Stimulated activated CD4-positive, alpha-beta T cell treated with anti-CD3 and anti-CD28 coated beads, Interleukin-2, amount 100 ng/mL, for 4 hours (primary cell): ENCODE data around the gene EGR1.

Experiments used
- DNase-seq: peaks from one replicate; pipeline ENCODE4 v3.0.0-alpha.2; 2020; ENCODE audit warnings: low read depth

The EGR1 gene

DNA sequence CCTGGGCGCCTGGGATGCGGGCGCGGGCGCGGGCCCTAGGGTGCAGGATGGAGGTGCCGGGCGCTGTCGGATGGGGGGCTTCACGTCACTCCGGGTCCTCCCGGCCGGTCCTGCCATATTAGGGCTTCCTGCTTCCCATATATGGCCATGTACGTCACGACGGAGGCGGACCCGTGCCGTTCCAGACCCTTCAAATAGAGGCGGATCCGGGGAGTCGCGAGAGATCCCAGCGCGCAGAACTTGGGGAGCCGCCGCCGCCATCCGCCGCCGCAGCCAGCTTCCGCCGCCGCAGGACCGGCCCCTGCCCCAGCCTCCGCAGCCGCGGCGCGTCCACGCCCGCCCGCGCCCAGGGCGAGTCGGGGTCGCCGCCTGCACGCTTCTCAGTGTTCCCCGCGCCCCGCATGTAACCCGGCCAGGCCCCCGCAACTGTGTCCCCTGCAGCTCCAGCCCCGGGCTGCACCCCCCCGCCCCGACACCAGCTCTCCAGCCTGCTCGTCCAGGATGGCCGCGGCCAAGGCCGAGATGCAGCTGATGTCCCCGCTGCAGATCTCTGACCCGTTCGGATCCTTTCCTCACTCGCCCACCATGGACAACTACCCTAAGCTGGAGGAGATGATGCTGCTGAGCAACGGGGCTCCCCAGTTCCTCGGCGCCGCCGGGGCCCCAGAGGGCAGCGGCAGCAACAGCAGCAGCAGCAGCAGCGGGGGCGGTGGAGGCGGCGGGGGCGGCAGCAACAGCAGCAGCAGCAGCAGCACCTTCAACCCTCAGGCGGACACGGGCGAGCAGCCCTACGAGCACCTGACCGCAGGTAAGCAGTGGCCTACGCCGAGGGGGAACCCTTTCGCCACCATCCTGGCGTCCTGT is at the start of gene EGR1:
Gene EGR1 (plus strand): TSS at position 219 of the 864 bp plus-strand sequence. CDS start 283 bp downstream, at position 502.
- DNase-seq = peak; percentile 95

DNA sequence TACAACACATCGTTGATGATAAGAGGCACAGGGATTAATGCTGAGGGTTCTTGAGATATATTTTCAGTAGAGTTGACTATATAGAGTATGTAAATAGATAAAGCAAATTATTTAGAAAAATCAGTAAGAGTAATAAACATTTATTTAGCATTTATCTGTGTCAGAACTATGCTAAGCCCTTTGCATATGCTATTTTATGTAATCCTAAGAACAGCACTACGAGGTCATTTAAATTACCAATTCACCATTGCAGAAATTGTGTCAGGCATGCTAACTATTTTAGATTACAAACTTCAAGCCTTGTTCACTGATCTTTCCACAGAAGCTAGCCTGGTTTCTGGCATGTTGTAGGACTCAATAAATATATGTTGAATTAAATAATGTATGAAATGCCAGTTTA is 46.8 kb upstream of the EGR1 start:
- no peak for DNase-seq

DNA sequence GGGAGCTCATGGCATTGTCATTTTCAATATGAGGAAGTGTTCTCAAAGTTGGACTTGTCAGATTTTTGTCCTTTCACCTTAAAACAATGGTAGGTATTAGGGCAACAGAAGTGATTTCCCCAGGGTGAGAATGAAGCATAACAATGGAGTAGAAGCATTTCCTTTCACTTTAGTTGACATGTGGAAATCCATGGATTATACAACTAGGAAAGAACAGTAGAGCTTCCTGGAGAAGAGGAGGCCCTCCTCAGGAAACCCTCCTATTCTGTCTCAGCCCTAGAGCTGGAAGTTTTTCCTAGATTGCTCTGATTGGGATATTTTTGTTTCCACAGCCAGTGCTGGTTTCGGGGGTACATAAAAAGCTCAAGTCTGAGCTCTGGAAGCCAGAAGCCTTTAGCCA is 40.2 kb upstream of the EGR1 start:
- no peak for DNase-seq

DNA sequence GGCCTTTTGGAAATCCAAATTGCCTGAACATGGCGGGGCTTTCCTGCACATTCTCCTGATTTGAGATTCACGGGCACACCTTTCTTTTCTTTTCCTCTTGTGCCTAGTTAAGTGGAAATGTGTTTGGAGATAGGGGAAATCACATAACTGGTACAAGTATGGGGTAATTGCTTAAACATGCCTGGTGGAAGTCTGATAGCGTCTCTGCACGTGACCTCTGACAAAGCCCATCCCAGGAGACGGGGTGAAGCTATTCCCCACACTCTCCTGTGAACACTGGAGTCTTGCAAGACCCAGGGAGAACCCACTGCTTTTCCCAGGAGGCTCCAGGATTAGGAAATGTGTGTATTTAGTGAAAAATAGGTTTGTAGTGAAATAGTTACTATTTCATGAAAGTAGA is 29.3 kb upstream of the EGR1 start:
- DNase-seq = no peak

DNA sequence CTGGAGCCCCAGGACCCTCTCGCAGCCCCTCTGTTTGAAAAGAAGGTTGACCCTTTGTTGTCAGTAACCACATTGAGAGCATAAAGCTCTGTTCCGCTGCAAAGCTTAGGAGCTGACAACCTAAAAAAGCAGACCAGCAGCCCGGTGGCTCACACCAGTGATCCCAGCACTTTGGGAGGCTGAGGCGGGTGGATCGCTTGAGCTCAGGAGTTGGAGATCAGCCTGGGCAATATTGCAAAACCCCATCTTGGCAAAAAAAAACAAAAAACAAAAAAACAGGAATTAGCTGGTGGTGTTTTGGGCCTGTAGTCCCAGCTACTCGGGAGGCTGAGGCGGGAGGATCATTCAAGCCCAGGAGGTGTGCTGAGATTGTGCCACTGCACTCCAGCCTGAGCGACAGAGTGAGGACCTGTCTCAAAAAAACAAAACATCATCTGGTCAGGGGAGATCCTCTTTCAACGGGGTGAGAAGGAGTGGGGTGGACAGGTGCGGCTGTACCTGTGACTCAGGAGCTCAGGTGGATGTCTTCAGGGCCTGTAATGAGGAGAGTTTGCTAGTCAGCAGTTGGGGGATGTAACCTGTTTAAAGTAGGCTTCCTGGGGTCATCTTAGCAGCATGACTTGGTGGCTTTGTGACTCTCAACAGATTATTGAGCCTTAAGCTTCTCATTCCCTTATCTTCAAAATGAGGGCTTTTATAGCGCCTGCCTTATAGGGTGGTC is 27.1 kb upstream of the EGR1 start:
- DNase-seq = no peak

DNA sequence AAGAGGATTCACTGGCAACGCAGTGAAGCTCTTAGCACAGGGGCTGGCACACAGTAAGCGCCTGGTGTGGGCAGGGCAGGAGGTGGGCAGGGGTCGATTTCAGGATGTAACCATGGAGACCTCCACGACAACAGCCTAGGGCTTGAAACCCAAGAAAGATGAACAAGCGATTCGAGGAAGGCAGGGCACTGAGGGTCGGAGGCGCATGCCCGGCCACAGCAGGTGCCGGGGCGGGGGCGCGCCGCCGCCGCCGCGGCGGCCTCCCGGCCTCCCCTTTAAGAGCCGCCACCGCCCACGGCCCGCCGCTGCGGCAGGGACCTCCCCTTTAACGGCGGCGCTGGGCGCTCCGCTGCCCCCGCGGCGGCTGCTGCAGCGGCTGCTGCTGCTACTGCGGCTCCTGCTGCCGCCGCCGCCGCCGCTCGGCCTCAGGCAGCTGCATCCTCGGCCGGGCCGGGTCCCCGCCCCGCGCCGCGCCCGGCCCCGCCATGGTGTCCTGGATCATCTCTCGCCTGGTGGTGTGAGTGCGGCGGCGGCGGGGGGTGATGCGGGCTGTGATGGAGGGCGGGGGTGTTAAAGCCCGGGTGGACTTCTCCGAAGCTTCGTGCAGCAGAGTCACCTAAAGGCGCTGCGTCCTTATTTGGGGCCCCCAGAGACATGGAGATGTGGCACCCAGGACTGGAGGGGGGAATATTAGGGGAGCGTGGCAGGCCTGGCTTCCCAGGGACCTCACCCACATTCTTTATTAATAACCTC is 26.4 kb upstream of the EGR1 start, which contains the start of gene REEP2:
Gene REEP2 (plus strand): TSS at position 334 of the 753 bp plus-strand sequence. CDS start 152 bp downstream, at position 486.
- peak; percentile 54 for DNase-seq

DNA sequence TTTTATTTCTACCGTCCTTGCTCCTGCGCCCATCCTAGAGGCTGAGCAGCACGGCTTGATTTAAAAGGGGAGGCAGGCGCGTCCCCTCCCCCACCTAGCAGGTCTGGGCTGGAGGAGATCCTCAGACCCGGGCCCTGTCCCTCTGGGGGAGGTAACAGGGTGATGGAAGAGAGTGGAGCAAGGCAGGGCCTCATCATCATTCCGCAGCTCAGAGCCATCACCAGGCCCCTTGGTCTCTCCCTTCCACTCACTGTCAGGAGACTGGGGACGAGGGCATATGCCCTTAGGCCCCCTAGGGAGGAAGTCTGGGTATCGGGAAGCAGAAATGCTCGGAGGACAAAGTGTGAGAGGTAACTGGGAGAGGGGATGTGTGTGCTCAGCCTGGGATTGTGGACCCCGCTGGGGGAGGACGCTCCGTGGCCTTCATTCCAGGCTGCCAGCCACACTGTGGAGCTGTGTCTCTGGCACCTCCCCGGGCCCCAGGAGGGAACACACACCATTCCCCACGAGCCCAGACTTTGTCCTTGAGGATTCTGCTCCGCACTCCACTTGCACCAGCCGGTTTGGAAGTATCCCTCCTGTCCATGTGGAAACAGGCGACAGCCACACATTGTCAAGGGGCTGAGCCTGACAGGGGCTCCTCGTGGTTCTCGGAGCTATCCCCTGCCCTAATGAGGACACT is 25.7 kb upstream of the EGR1 start:
- no peak for DNase-seq

DNA sequence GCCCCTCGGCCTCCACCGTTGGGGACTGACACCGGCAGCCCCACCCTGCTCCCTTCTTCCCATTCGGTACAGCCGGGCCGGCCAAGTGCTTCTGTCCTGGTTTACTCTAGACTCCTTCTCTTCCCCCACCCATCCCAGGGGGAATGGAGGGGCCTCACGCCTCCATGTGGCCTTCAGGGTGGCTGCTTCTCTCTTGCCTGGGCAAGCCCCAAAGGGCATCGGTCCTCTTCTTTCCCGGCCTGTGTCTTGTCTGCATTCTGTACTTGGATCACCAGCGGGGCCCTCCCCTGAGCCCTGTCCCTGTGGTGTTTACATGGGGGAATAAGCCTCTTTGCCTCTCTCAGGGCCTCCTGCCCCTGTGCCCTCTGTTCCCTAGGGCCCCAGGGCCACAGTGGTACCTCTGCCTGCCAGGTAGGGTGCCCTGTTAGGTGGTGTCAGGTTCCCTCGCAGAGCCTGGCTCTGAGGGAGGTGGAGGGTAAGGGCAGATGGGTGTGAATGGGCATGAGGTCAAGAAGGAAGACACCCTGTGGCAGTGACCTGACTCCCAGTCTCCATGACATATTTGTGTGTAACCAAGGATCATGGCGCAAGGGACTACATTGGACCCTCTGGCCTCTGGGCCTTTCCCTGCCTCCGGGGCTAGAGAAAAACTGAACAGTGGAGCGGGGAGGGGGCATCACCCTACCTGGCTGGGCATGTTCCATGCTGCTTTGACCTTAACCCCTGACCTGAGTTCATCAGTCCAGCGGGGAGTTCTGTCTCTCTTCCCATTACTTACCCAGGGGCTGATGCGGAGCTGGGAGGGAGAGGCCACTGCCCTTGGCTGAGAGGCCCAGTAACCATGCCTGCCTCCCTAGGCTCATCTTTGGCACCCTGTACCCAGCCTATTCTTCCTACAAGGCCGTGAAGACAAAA is 24.9 kb upstream of the EGR1 start:
- DNase-seq = no peak

DNA sequence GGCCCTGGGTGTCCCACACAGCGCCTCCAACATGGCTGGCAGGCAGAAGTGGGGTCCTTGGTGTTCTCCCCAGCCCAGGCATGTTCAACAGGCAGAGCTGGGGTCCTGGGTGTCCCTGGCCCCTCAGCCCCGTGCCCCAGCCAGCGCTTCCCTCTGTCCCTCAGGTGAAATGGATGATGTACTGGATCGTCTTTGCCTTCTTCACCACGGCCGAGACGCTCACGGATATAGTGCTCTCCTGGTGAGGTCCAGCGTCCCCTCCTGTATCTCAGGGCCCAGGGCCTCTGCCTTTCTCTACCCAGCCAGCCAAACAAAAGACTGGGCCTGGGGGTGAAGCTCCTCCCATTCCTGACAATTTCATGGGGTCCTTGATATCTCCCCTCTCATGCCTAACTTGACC is 24.1 kb upstream of the EGR1 start:
- no peak for DNase-seq

DNA sequence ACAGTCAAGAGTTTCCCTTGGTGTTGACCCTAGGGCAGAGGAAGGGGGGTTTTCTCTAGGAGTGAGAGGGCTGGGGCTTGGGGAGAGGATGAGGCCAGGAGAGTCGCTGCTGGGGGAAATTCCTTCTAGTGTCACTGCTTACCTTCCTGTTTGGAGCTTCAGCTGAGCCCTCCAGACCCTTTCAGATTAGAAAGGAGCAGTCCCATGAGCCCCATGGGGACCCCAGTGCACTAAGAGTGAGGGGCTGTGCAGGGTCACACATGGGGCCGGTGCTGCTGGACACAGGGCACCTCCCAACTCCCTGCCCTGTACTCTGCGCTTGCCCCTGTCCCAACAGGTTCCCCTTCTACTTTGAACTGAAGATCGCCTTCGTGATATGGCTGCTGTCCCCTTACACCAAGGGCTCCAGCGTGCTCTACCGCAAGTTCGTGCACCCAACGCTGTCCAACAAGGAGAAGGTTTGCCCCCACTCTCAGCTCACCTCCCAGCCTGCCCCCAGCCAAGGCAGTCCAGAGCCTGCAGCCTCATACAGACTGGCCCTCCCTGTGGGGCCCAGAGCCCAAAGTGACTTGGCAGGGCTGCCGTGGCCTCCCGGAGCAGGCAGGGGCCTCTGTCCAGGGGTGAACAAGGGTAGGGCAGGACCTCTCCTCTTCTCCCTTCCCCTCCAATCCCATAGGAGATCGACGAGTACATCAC is 21.1 kb upstream of the EGR1 start:
- DNase-seq = no peak

DNA sequence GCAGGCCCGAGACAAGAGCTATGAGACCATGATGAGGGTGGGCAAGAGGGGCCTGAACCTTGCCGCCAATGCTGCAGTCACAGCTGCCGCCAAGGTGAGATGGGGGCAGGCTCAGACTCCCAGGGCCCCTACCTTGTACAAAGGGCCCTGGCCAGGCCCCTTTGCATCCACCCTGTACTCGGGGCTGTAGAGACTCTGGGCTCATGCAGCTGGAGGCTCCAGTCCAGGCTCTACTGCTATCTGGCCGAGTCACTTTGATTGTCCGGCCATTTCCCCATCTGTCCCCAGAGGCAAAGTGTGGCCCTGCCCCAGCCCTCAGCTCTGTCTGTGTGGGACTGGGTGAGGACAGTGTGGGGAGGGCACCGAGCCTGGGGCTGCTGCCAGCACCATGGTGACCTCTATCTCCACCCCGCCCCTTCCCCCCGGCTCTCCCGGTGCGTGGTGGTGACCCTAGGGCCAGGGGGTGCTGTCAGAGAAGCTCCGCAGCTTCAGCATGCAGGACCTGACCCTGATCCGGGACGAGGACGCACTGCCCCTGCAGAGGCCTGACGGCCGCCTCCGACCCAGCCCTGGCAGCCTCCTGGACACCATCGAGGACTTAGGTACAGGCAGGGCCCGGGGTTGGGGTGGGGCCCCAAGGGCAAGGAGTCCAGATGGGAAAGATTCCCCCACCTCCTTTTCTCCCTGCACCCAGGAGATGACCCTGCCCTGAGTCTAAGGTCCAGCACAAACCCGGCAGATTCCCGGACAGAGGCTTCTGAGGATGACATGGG is 20.3 kb upstream of the EGR1 start:
- no peak for DNase-seq

DNA sequence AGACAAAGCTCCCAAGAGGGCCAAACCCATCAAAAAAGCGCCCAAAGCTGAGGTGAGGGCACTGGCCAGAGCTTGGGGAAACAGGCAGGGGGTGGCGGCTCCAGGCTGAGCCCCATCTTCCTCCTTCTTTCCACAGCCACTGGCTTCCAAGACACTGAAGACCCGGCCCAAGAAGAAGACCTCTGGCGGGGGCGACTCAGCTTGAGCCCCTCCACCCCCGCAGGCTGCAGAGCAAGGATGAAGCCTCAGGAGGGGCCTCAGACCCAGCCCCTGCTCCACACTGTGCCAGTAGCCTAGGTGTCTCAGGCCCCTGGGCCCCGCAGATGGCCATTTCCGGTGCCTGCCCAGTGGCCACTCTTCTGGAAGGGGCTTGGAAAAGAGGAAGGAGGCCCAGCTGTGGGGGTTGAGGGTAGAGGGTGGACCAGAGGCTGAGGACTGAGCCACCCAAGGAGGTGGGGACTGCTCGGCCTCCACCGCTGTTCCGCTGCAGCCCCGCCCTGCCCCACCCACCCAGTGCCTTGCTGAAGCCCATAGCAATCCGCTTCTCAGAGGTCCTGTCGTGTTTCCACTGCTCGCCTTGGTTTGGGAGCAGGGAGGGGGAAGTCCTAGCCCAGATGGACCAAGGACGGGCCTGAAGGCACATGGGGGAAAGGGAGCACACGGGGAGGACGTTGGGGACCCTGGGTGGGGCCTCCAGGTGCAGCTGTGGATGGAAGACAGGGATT is 19.6 kb upstream of the EGR1 start:
- no peak for DNase-seq

DNA sequence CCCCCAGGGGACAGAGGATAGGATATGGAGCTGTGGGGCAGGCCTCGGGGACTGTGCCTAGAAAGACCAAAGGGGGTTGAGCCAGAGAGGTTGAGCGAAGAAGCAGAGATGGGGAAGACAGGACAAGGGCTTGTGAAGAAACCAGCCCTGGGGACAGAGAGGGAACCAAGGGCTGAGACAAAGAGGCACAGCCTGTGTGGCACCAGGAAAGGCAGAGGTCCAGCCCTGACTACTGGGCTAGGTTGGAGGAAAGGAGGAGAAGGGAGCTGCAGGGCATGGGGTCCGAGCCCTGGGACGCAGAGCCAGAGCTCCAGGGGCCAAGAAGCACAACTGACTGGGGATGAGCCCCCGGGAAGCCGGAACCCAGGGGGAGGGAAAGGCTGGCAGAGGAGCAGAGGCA is 17.2 kb upstream of the EGR1 start:
- DNase-seq = no peak

DNA sequence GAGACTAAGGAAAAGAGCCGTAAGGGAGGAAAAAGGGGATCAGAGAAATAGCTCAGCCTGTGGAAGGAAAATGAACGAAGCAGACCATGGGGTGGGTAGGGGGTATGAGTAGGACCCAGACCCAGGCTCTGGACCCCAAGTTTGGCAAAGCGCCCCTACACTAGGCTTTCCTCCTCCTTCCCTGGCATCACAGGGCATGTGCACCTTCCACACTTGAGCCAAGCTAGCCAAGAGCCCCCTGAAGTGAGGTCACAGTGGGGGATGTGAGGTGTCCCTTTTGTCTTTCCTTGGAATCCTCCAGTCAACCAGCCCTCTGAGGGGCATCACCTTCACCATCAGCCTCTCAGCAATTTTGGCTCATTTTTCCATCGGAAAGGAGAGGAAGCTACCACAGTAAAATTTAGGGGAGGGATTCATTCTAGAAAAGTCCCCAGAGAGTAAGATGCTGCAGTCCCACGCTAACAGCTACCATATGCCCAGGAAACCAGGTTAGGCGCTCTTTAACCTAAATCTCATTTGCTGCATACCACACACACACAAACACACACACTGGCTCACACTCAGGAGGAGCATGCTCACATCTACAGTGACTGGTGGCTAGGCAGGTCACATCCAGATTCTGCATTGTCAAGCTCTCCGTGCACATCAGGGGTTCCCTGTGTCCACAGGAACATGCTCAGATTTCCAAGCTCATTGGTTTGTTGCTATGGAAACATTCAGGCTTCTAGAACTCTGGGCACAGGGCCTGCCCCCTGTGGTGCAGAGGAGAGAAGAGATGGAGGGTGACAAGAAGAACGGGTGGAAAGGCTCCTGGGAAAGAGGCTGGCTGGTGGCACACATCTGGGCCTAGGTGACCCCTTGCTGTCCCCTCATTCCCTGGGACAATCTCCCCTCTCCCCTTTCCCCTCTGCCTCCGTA is 16.5 kb upstream of the EGR1 start:
- DNase-seq = no peak

DNA sequence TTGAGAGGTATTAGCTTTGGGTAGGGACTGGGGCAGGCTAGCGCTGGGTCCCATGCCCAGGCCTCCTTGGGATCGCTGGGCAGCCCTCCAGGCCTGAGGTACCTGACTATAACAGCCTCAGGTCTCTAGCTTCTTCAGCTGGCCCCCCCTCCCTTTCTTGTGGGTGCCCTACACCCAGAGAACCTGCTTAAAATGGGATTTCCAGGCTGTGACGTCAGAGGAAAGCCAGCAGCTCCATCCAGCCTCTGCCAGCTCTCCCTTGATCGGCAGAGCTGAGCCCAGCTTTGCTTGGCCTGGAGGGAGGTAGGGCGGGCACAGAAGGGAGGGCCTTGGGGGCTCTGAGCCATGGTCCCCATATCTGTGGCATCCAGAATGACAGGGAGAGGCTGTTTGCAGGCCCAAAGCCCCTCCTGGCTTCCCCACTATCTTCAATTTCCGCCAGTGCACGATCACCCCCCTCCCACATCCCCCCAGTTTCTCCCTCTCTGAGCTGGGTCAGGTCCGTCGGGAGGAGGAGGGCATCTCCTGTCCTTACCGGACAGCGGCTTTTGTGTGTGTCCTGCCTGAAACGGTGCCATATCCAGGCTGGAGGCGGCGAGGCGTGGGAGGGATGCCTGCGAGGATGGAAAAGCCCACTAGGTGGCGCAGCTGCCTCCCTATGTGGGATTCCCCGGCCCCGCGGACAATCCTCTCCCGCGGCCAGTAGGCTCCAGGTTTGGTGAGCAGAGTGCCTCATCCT is 15.6 kb upstream of the EGR1 start:
- peak; percentile 71 for DNase-seq

DNA sequence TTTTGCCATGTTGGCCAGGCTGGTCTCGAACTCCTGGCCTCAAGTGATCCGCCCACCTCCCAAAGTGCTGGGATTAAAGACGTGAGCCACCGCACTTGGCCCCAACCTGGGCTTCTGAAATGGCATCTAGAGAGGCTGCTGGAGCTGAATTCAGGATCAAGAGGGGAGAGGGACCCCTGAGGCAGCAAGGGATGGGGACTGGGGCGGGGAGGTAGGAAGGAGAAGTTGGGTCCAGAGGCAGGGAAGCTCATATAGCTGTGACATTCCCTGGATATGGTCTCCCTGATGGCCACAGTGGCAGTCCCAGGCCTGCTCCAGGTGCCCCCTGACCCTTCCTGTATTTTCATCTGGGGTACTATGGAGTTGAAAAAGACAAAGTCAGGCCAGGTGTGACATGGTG is 14.3 kb upstream of the EGR1 start:
- DNase-seq = no peak

DNA sequence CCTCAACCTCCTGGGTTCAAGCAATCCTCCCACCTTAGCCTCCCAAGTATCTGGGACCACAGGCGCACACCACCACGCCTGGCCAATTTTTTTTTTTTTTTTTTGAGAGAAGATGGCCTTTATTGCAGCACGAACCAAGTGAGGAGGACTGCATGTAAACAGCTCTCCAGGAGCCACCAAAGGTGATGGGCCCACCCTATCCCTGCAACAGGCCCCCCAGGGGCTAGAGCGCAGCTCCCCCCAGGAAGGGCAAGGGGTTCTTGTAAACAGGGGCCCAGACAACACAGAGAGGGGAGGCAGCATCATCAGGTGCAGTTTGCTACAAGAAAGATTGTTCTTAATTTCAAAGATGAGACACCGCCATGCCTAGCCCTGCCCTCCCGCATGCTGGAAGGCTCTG is 12.6 kb upstream of the EGR1 start:
- no peak for DNase-seq
